HepG2 (cell line): Measurements from ENCODE around the gene MYOF. TPM values are rescaled to one million over a fixed set of nuclear protein-coding genes. Genes with fewer than 3 reads are reported as not detected.
"Not testable (repeated sequence)": the region's sequence is repeated elsewhere in the genome, so short reads cannot be mapped to it uniquely, and the experiment has no call there.

Experiments
- ATAC-seq: fragments of 200-7000 bp; cut with Tn5 transposase; 3 replicates; pipeline ENCODE4 v1.9.1; 2020; ENCODE audit warnings: mild to moderate bottlenecking, moderate library complexity
- BruUV-seq: library from RNA; stranded (reverse); fragments of 400-500 nt; replicated peaks from 2 replicates; lab custom pipeline; 2021; lab: Mats Ljungman, UMichigan
- CTCF ChIA-PET: fragments of 300-600 bp; formaldehyde crosslinking; extraction: SDS; loops from one replicate; lab custom pipeline; 2021; ENCODE audit warnings: low total read pairs, inconsistent platforms, low intra/inter-chr PET ratio; lab: Yijun Ruan, JAX
- POLR2A ChIA-PET: fragments of 350-600 bp; sonication (Branson Sonifier 250); formaldehyde crosslinking; loops from one replicate; lab custom pipeline; 2020; ENCODE audit warnings: antibody characterized with exemption, inconsistent platforms; lab: Yijun Ruan, JAX
- DNase-seq: peaks from one replicate; pipeline ENCODE4 v3.0.0-alpha.2; 2015; ENCODE audit warnings: low spot score
- FAIRE-seq: peaks from 3 replicates; lab custom pipeline; 2011; peaks lifted over from hg19 to GRCh38; lab: Jason Lieb, UNC
- H2AFZ ChIP-seq: one replicate; pipeline ENCODE4 v1.6.1; 2011; ENCODE audit warnings: low read length, inconsistent platforms
- H3K27ac ChIP-seq: fragments of 300-600 bp; 3 replicates; pipeline ENCODE4 v1.8.0; 2011; ENCODE audit warnings: mixed run types, mild to moderate bottlenecking, mixed read lengths, low read length, inconsistent platforms; ENCODE audit not compliant: insufficient read depth; ENCODE audit errors: extremely low read length
- H3K27me3 ChIP-seq, 2 experiments: fragments of 200-600 bp in 1 of 2; 2 replicates in 1 of 2; 3 replicates in 1 of 2; pipeline versions ENCODE4 v1.6.0 to v1.8.0; 2011; ENCODE audit warnings: low read length in 2 of 2, mild to moderate bottlenecking in 2 of 2, moderate library complexity in 2 of 2, inconsistent platforms in 1 of 2; ENCODE audit not compliant: insufficient read depth in 2 of 2, control insufficient read depth in 1 of 2
- H3K36me3 ChIP-seq, 2 experiments: fragments of 200-600 bp in 1 of 2; replicated peaks in 1 of 2; 2 replicates in 1 of 2; 3 replicates in 1 of 2; pipeline versions ENCODE4 v1.5.1 to v1.8.0; 2011; ENCODE audit warnings: low read length in 2 of 2, inconsistent platforms in 1 of 2; ENCODE audit not compliant: insufficient read depth in 2 of 2, control insufficient read depth in 1 of 2
- H3K4me1 ChIP-seq: 2 replicates; pipeline ENCODE4 v1.5.1; 2012; ENCODE audit warnings: low read length, inconsistent platforms; ENCODE audit not compliant: insufficient read depth
- H3K4me2 ChIP-seq: 2 replicates; pipeline ENCODE4 v1.6.0; 2011; ENCODE audit warnings: low read depth, low read length, inconsistent platforms
- H3K4me3 ChIP-seq, 3 experiments: fragments of 200-600 bp in 1 of 3; sonication (generic), shearing (Covaris generic) in 1 of 3; replicated peaks in 1 of 3; 2 replicates each; pipeline ENCODE4 v1.5.1; 2011 to 2016; ENCODE audit warnings: low read length in 3 of 3, inconsistent platforms in 2 of 3, low read depth in 2 of 3, mild to moderate bottlenecking in 2 of 3, control low read depth in 1 of 3, mixed read lengths in 1 of 3; ENCODE audit not compliant: insufficient read depth in 1 of 3
- H3K79me2 ChIP-seq: one replicate; pipeline ENCODE4 v1.6.1; 2011; ENCODE audit warnings: low read length, inconsistent platforms; ENCODE audit not compliant: insufficient read depth
- H3K9ac ChIP-seq: 2 replicates; pipeline ENCODE4 v1.6.0; 2011; ENCODE audit warnings: mild to moderate bottlenecking, low read depth, low read length, inconsistent platforms; ENCODE audit not compliant: insufficient read depth
- H3K9me3 ChIP-seq: 2 replicates; pipeline ENCODE4 v1.5.1; 2012; ENCODE audit warnings: mild to moderate bottlenecking, low read length
- H4K20me1 ChIP-seq: 2 replicates; pipeline ENCODE4 v1.6.0; 2011; ENCODE audit warnings: inconsistent platforms, mild to moderate bottlenecking, low read length, moderate library complexity; ENCODE audit not compliant: insufficient read depth
- AGO2 ChIP-seq: fragments of 200-400 bp; formaldehyde crosslinking; optimal IDR thresholded peaks from 2 replicates; pipeline ENCODE3; 2017; ENCODE audit warnings: mild to moderate bottlenecking, low read depth, low read length, moderate library complexity
- CENPT ChIP-seq: sonication (generic); formaldehyde crosslinking; IDR thresholded peaks from 2 replicates; pipeline ENCODE4 v1.8.0; 2022; ENCODE audit warnings: low read depth, mild to moderate bottlenecking, moderate library complexity, missing genetic modification reagents
- PBX2 ChIP-seq: IDR thresholded peaks from 2 replicates; pipeline ENCODE4 v1.6.1; 2016; ENCODE audit warnings: control low read depth
- ZNF224 ChIP-seq: sonication (generic); formaldehyde crosslinking; IDR thresholded peaks from 2 replicates; pipeline ENCODE4 v1.5.0; 2020; ENCODE audit warnings: mild to moderate bottlenecking, missing genetic modification reagents
- ZNF432 ChIP-seq: sonication (generic); formaldehyde crosslinking; IDR thresholded peaks from 2 replicates; pipeline ENCODE4 v1.5.0; 2020; ENCODE audit warnings: missing genetic modification reagents, mild to moderate bottlenecking, borderline replicate concordance
- ZNF513 ChIP-seq: sonication (generic); formaldehyde crosslinking; conservative IDR thresholded peaks from 2 replicates; pipeline ENCODE4 v1.5.0; 2020; ENCODE audit warnings: missing genetic modification reagents
- ZNF546 ChIP-seq: sonication (generic); formaldehyde crosslinking; conservative IDR thresholded peaks from 2 replicates; pipeline ENCODE4 v1.8.1; 2023; ENCODE audit warnings: mild to moderate bottlenecking, missing genetic modification reagents
- ZNF652 ChIP-seq: IDR thresholded peaks from 2 replicates; pipeline ENCODE4 v1.6.1; 2016; ENCODE audit warnings: low read depth, borderline replicate concordance
- WGBS: methylation state at CpG from one replicate; pipeline ENCODE4 v1.1.6; 2017; ENCODE audit warnings: low lambda C conversion rate; 5-methylcytosine and 5-hydroxymethylcytosine counted together
- in situ Hi-C: cut with HindIII; loops from 2 replicates; pipeline ENCODE4 v1.10.0; 2017; ENCODE audit warnings: low pct_unique_long_range_greater_than_20kb; ENCODE audit not compliant: extremely low pct_ligation_motif_present
- intact Hi-C: fragments of 100-400 bp; cut with micrococcal nuclease; formaldehyde crosslinking; loops from one replicate; pipeline ENCODE4 v1.10.0; 2022; ENCODE audit not compliant: unreplicated experiment
- polyA plus RNA-seq, 8 experiments: library from polyadenylated mRNA; depleted of rRNA in 3 of 8; stranded (reverse) in 7 of 8; unstranded in 1 of 8; fragments of >200 nt; fragmentation: Illumina TruSeq in 4 of 8; extraction: Trizol in 4 of 8; gene quantifications; 2 replicates each; pipeline versions ENCODE4 v1.2.1 to v1.2.3, GENCODE V29; 2011 to 2016; ENCODE audit warnings: low read depth in 4 of 8, missing spikeins in 1 of 8, mixed read lengths in 1 of 8; ENCODE audit not compliant: insufficient read depth in 1 of 8
- total RNA-seq, 5 experiments: library from RNA; depleted of rRNA; stranded (reverse); fragments of >200 nt; fragmentation: Illumina TruSeq; extraction: Trizol; gene quantifications; 2 replicates each; pipeline ENCODE4 v1.2.3, GENCODE V29; 2016; ENCODE audit warnings: low read depth in 1 of 5

The MYOF gene
- total and polyA plus RNA-seq, 2 of the 13 experiments (the other 11 are each of a cell fraction or from before 2014, with no cell fraction given) = 0.18 to 0.42 TPM

GRCh38 chr10:93420944-93421825, 60.9 kb downstream of the MYOF start (continued):
- TF ChIP-seq CENPT (CRISPR knock-in tag) (no peak), ZNF546 (no peak), PBX2 (CRISPR knock-in tag) (no peak), ZNF513 (no peak), ZNF652 (CRISPR knock-in tag) (no peak)

GRCh38 chr10:93420091-93420490, 62.0 kb downstream of the MYOF start:
- WGBS = 70% methylated on average over 5 of the region's 5 CpGs
- FAIRE-seq (no peak), ATAC-seq (no peak), DNase-seq (no peak)
- Histone ChIP-seq H3K4me3 (no peak overlapping the region), H3K9ac (no peak overlapping the region), H3K9me3 (no peaks in the 10 kb centered on the region), H3K4me2 (no peak overlapping the region), H3K27ac (no peak overlapping the region), H3K79me2 (no peaks in the 10 kb centered on the region), H4K20me1 (no peaks in the 10 kb centered on the region), H3K36me3 (no peaks in the 10 kb centered on the region), H2AFZ (no peak overlapping the region), H3K27me3 (no peaks in the 10 kb centered on the region), H3K4me1 (peaks cover 14% of the 10 kb centered on the region)
- TF ChIP-seq AGO2 (no peak), ZNF432 (CRISPR knock-in tag) (no peak), ZNF224 (no peak)
- in situ Hi-C loops (no loop called here), intact Hi-C loops (loop anchor here (10.0 kb wide), 1 partner anchor 65 kb away; the partner anchor contains the start of gene MYOF)
- CTCF ChIA-PET = no interaction called here
- POLR2A ChIA-PET = no interaction called here
- BruUV-seq = no TSS peak

- POLR2A ChIA-PET = not testable (repeated sequence)
Measured at GRCh38 chr10:93419016-93419415, 63.1 kb downstream of the MYOF start.

More at GRCh38 chr10:93419016-93419415, 63.1 kb downstream of the MYOF start:
- H3K27ac ChIP-seq, ATAC-seq, H3K9ac ChIP-seq, DNase-seq, FAIRE-seq, H3K79me2 ChIP-seq, H3K9me3 ChIP-seq, H3K4me3 ChIP-seq, intact Hi-C loops, BruUV-seq, in situ Hi-C loops, H3K4me2 ChIP-seq, H3K36me3 ChIP-seq, CTCF ChIA-PET, H4K20me1 ChIP-seq, H2AFZ ChIP-seq, H3K27me3 ChIP-seq: not testable (repeated sequence)
- 93% methylated on average over 8 of the region's 8 CpGs for WGBS
- peaks cover 14% of the 10 kb centered on the region for H3K4me1 ChIP-seq
